Panc1 (cell line): ENCODE measurements around the gene CHMP1A. TPM values are rescaled to one million over a fixed set of nuclear protein-coding genes. Genes with fewer than 3 reads are reported as not detected.

ENCODE experiments used
- ATAC-seq: fragments of 200-7000 bp; cut with Tn5 transposase; 2 replicates; pipeline ENCODE4 v1.9.1; 2020; ENCODE audit warnings: mild to moderate bottlenecking, moderate library complexity
- BruUV-seq: library from RNA; stranded (reverse); fragments of 400-500 nt; replicated peaks from 2 replicates; lab custom pipeline; 2021; lab: Mats Ljungman, UMichigan
- CTCF ChIA-PET: fragments of 300-600 bp; sonication (Branson Sonifier 250); formaldehyde crosslinking; loops from one replicate; lab custom pipeline; 2022; ENCODE audit warnings: antibody characterized with exemption; lab: Charles Lee
- POLR2A ChIA-PET: fragments of 300-600 bp; sonication (Branson Sonifier 250); formaldehyde crosslinking; loops from one replicate; lab custom pipeline; 2022; ENCODE audit warnings: antibody characterized with exemption; lab: Charles Lee
- DNase-seq: peaks from one replicate; pipeline ENCODE4 v3.0.0-alpha.2; 2010; ENCODE audit warnings: low read depth, low spot score
- H3K27ac ChIP-seq: 2 replicates; pipeline ENCODE4 v1.5.1; 2011; ENCODE audit warnings: mild to moderate bottlenecking, low read length, inconsistent platforms
- H3K27me3 ChIP-seq: fragments of 200-500 bp; sonication (Bioruptor generic); 2 replicates; pipeline ENCODE4 v1.6.0; 2014; ENCODE audit warnings: low read length, inconsistent platforms; ENCODE audit not compliant: control insufficient read depth, insufficient read depth
- H3K36me3 ChIP-seq: fragments of 200-500 bp; sonication (Bioruptor generic); 2 replicates; pipeline ENCODE4 v1.5.1; 2014; ENCODE audit warnings: inconsistent platforms, mild to moderate bottlenecking, low read length, moderate library complexity; ENCODE audit not compliant: control insufficient read depth, insufficient read depth
- H3K4me1 ChIP-seq: 2 replicates; pipeline ENCODE4 v1.5.1; 2011; ENCODE audit warnings: inconsistent platforms, mild to moderate bottlenecking, low read length, moderate library complexity; ENCODE audit not compliant: control insufficient read depth, insufficient read depth
- H3K4me3 ChIP-seq, 2 experiments: 2 replicates each; pipeline ENCODE4 v1.5.1; 2011 to 2012; ENCODE audit warnings: low read depth in 2 of 2, low read length in 2 of 2, mild to moderate bottlenecking in 2 of 2, inconsistent platforms in 1 of 2, moderate library complexity in 1 of 2
- H3K9me3 ChIP-seq: fragments of 200-500 bp; sonication (Bioruptor generic); 2 replicates; pipeline ENCODE4 v1.5.1; 2014; ENCODE audit warnings: low read depth, mild to moderate bottlenecking, inconsistent platforms, low read length, moderate library complexity; ENCODE audit not compliant: control insufficient read depth, insufficient read depth
- CTCF ChIP-seq: fragments of 450-650 bp; IDR thresholded peaks from 2 replicates; pipeline ENCODE4 v1.5.1; 2017; ENCODE audit warnings: mild to moderate bottlenecking
- POLR2AphosphoS5 ChIP-seq: IDR thresholded peaks from 2 replicates; pipeline ENCODE4 v1.6.1; 2012; ENCODE audit warnings: mild to moderate bottlenecking, low read depth, low read length, moderate library complexity
- SIN3A ChIP-seq: IDR thresholded peaks from 2 replicates; pipeline ENCODE4 v1.6.1; 2012; ENCODE audit warnings: low read depth, mild to moderate bottlenecking, low read length, moderate library complexity, borderline replicate concordance; ENCODE audit not compliant: insufficient read depth
- TCF7L2 ChIP-seq: IDR thresholded peaks from 2 replicates; pipeline ENCODE4 v1.6.1; 2011; ENCODE audit warnings: mild to moderate bottlenecking, low read depth, low read length, inconsistent platforms
- in situ Hi-C: cut with HindIII; loops from 2 replicates; pipeline ENCODE4 v1.10.0; 2016; ENCODE audit warnings: low sequenced_read_pairs, low pct_unique_long_range_greater_than_20kb
- intact Hi-C: fragments of 100-400 bp; cut with micrococcal nuclease; formaldehyde crosslinking; loops from one replicate; pipeline ENCODE4 v1.10.0; 2022; ENCODE audit not compliant: unreplicated experiment
- total RNA-seq: library from RNA; stranded (reverse); gene quantifications from one replicate; pipeline ENCODE4 v1.2.1, GENCODE V29; 2021; ENCODE audit not compliant: unreplicated experiment
- TF ChIP-seq, protein P1 (sequence below), 2 experiments: IDR thresholded peaks; 2 replicates each; pipeline ENCODE4 v1.6.1; 2011 to 2012; ENCODE audit warnings: low read depth in 2 of 2, control low read depth in 1 of 2, low read length in 1 of 2, mild to moderate bottlenecking in 1 of 2, moderate library complexity in 1 of 2; ENCODE audit not compliant: insufficient read depth in 1 of 2

The CHMP1A gene
- total RNA-seq, 1 experiment from 2014 or later = 98.0 TPM

DNA sequence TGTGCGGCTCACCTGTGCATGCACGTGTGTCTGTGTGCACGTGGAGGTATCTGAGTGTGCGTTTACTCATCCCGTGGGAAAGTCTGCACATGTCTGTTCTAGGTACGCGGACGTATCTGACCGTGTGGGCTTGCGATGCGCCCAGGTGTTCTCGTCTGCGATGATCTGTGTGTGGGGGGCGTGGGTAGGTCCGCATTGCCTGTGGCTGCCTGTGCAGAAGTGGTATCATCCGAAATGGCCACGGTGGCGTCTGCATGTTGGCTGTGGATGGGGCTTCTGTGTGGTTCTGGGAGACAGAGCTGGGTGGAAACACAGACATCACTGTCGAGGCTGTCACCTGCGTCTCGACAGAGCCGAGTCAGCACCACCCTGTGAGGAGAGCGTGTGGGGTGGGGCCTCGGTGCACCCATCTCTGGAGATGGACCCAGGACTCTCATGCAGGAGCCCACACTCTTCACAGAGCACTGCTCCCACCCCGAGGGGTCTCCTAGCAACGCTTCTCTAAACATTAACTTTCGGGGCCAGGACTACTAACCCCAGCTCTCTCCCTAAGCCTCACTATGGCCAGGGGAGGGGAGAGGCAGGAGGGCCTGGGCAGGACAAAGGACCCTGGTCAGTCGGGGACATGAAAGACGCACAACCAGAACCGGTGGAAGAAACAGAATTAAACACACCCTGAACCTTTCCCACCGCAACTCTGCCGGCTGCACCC is 35.7 kb downstream of the CHMP1A start:
- Histone ChIP-seq H3K27ac (no peak overlapping the region), H3K27me3 (no peaks in the 10 kb centered on the region), H3K4me1 (peaks cover 6% of the 10 kb centered on the region; the same call in 1 of the 2 replicates), H3K36me3 (no peaks in the 10 kb centered on the region), H3K9me3 (no peaks in the 10 kb centered on the region), H3K4me3 (no peak overlapping the region)
- ATAC-seq (no peak), DNase-seq (no peak)
- TF ChIP-seq POLR2AphosphoS5 (no peak), CTCF (no peak), TCF7L2 (no peak)
- ChIA-PET CTCF (no interaction called here), POLR2A (no interaction called here)
- intact Hi-C loops (no loop called here), in situ Hi-C loops (no loop called here)
- BruUV-seq = no TSS peak

GRCh38 chr16:89621136-89621697 is 36.3 kb downstream of the CHMP1A start:
- ChIA-PET CTCF (no interaction called here), POLR2A (interaction anchor here (0.6 kb wide), 1 partner anchor 9 kb away, joined by 8 read pairs; no protein-coding TSS in a partner anchor)
- H3K4me3 ChIP-seq = no peak overlapping the region
- no peak for TF ChIP-seq POLR2AphosphoS5
- TF ChIP-seq SIN3A = no peak
- TF ChIP-seq TCF7L2 = no peak
- TF ChIP-seq CTCF = no peak
- TF ChIP-seq, protein P1, sequence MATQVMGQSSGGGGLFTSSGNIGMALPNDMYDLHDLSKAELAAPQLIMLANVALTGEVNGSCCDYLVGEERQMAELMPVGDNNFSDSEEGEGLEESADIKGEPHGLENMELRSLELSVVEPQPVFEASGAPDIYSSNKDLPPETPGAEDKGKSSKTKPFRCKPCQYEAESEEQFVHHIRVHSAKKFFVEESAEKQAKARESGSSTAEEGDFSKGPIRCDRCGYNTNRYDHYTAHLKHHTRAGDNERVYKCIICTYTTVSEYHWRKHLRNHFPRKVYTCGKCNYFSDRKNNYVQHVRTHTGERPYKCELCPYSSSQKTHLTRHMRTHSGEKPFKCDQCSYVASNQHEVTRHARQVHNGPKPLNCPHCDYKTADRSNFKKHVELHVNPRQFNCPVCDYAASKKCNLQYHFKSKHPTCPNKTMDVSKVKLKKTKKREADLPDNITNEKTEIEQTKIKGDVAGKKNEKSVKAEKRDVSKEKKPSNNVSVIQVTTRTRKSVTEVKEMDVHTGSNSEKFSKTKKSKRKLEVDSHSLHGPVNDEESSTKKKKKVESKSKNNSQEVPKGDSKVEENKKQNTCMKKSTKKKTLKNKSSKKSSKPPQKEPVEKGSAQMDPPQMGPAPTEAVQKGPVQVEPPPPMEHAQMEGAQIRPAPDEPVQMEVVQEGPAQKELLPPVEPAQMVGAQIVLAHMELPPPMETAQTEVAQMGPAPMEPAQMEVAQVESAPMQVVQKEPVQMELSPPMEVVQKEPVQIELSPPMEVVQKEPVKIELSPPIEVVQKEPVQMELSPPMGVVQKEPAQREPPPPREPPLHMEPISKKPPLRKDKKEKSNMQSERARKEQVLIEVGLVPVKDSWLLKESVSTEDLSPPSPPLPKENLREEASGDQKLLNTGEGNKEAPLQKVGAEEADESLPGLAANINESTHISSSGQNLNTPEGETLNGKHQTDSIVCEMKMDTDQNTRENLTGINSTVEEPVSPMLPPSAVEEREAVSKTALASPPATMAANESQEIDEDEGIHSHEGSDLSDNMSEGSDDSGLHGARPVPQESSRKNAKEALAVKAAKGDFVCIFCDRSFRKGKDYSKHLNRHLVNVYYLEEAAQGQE (IDR thresholded peaks at IDR 0.05; ENCODE audit: insufficient read depth in 1 of 2, low read depth in 2 of 2, low read length in 1 of 2) = no peak
- H3K36me3 ChIP-seq = no peaks in the 10 kb centered on the region
- peaks cover 6% of the 10 kb centered on the region; the same call in 1 of the 2 replicates for H3K4me1 ChIP-seq
- BruUV-seq = no TSS peak
- in situ Hi-C loops (no loop called here), intact Hi-C loops (no loop called here)
- H3K27me3 ChIP-seq = no peaks in the 10 kb centered on the region
- ATAC-seq = no peak
- H3K27ac ChIP-seq = no peak overlapping the region
- no peak for DNase-seq
- H3K9me3 ChIP-seq = no peaks in the 10 kb centered on the region
